Stimulated activated CD8-positive, alpha-beta memory T cell treated with anti-CD3 and anti-CD28 coated beads, Interleukin-2, amount 100 ng/mL, for 1 hour (primary cell): ENCODE data around the gene NECTIN2.

Experiments used
- DNase-seq, 2 donors: peaks; one replicate each; pipeline ENCODE4 v3.0.0-alpha.2; 2020; ENCODE audit warnings: low read depth in 2 of 2

The NECTIN2 gene

DNA sequence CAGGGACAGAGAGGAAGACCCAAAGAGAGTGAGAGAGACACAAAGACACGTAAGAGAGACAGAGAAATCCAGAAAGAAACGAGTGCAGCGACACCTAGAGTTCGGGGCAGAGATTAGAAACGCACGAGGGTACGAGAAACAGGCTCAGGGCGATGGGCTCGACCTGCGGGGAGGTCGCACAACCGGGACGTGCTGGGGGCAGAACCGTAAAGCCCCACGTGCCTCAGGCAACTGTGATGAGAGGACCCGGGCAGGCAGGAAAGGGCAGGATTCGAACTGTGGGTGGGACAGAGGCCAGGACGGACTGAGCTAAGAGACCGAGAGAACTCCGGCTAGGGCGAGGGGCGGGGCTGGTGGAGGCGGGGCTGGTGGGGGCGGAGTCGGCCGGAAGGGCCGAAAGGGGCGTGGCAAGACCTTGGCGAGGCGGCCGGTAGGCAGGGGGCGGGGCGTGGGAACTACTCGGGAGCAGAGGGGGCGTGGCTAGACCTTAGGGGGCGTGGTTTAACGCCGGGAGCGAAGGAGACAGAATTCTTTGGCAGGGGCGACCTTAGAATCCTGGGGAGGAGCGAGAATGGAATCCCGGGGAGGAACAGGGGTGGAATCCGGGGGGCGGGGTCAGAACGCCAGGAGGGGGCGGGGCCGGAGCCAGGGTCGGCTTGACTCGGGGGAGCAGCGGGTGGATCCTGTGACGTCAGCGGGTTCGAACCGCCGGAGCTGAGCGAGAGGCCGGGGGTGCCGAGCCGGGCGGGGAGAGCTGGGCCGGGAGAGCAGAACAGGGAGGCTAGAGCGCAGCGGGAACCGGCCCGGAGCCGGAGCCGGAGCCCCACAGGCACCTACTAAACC is at the start of gene NECTIN2:
NECTIN2 (plus strand) TSS at position 686 of the 843 bp plus-strand sequence. CDS start 229 bp downstream, outside the sequence.
- peak; percentile 42 to 53 for DNase-seq

DNA sequence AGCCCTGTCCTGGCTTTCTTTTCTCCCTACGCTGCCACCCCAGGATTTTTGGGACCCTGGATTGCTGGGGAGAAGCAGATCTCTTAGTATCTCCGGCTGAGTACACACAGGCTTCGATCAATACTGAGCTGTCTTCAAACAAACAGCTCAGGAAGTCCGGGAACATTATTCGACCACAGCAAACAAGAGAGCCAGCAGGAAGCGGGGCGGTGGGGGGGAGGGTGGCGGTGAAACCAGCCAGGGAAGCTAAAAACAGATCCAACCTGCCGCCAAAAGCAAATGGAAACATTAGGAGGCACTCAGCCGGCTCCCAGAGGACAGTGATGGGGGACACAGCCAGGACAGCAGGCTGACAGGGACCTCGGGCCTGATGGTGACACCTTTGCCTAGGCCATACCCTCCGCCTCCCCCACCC is 49.4 kb upstream of the NECTIN2 start:
- DNase-seq = no peak

DNA sequence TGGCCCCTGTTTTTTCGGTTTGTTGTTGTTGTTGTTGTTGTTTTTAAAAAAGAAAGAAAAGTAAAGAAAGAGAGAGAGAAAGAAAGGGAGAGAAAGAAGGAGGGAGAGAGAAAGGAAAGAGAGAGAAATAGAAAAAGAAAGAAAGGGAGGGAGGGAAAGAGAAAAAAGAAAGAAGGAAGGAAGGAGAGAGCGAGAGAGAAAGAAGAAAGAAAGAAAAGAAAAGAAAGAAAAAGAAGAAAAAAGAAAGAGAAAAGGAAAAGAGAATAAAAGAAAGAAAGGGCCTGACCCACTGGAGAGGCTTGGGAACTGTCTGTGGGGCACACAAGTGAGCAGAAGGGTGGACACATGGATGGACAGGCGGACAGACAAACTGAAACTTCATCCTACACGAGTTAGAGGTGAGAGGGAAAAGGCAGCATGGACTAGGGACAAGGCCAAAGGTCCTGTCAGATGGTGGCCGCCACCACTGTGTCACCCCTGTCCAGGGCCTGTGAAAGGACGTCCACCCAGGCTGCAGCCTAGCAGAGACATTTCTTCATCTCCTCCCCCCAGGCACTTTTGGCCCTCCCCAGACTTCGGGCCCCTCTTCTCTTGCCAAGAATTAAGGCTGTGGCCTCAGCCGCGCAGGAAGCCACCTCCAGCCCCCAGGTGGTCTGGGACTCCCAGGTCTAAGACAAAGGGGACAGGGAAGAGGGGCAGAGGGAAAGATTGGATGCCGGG is 46.3 kb upstream of the NECTIN2 start:
- DNase-seq = no peak

DNA sequence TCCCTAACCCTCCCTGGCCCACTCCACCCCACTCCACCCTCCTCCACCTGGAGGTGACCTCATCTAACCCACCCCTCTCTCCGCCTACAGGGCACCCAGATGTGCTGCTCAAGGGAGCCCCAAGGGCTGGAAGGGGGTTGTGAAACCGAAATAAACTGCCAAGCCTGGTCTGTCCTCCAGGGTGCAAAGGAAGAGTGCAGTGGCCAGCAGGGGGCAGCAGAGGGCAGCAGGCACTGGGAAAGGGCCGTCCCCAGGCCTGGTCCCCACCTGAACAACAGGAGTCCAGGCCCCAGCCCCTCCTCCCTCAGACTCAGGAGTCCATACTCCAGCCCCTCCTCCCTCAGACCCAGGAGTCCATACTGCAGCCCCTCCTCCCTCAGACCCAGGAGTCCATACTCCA is 45.6 kb upstream of the NECTIN2 start:
- DNase-seq = peak; percentile 64 to 66

DNA sequence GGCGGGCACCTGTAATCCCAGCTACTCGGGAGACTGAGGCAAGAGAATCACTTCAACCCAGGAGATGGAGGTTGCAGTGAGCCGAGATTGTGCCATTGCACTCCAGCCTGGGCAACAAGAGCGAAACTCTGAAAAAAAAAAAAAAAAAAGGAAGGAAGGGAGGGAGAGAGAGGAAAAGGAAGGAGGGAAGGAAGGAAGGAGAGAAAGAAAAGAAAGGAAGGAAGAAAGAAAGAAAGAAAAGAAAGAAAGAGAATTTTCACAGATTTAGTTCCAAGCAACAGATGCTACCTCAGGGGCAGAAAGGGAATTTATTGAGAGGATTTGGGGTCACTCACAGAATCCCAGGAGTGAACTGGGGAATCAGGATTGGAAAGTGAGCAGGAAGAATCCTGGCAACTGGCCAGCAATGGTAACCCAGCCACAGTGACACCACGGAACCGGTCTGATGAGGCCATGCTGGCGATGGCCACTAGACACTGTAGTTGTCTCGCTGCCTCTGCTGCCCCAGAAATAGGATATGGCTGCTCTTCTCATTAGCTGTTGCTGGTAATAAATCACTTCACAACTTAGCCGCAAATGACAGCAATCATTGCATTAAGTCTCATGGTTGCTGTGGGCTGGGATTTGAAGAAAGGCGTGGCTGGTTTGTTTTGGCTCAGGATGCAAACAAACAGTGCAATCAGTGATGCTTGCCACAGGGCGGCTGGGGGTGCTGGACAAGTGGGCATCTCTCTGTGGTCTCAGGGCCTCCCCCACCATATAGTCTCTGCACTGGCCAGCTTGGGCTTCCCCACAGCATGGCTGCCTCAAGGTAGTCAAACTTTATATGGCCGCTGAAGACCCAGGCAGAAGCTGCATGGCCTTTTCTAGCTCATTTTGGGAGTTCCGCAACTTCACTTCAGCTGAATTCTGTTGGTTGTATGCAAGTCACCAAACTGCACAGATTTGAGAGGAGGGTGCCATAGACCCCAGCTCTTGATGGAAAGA is 42.4 kb upstream of the NECTIN2 start:
- no peak for DNase-seq

DNA sequence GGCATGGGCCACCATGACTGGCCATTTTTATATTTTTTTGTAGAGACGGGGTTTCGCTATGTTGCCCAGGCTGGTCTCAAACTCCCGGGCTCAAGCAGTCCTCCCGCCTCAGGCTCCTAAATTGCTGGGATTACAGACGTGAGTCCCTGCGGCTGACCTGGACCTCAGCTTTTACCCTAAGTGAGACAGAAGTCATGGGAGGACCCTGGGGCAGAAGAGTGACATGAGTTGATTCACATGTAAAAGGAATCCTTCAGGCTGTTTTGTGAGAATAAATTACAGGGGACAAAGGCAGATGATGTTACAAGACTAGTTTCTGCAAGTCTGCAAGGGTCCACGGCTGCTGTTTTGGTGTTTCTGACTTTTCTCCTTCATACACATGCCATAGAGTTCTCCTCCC is 39.8 kb upstream of the NECTIN2 start:
- no peak for DNase-seq

DNA sequence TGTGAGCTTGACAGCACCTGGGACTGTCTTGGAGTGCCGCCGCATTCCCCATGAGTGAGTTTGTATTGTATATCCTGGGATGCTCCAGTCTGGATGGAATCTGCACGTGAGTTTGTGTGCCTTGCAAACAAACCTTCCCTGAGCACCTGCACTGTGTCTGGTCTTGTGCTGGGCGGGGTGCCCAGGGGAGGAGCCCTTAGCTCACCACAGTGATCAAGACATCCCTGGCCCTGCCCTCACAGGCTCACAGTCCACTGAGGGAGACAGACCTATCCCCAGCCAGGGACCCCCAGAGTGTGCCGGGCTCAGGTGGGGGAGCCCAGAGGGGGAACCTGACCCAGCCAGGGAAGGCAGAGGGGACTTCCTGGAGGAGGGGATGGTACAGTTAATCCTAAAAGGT is 38.9 kb upstream of the NECTIN2 start:
- DNase-seq = no peak

DNA sequence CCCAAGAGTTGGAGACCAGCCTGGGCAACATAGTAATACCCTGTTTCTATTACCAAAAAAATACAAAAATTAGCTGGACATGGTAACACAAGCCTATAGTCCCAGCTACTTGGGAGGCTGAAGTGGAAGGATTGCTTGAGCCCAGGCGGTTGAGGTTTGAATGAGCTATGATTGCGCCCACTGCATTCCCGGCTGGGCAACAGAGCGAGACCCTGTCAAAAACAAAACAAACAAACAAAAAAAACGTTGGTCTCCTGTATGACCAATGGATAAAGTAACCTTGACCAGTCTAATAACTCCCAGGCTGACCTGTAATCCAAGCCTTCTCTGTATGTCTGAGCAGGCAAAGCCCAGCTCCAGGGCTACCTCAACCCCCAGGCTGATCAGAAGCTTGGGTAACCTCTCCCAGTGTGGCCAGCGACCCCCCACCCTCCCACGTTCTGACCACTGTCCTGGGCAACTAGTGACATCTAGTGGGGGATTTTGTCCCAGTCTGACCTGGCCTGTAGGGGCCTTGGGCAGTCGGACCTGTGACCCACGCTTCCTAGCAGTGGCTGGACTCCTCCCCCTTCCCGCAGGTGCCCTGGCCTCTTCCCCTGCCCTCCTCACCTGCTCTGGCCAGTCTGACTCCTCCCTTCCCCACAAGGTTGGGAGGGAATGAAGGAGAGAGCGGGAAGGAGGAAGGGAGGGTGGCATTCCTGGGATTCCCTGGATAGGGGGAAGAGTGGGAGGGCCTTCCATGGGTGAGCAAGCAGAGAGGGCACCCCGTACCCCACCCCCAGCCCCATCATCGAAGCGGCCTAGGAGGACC is 38.2 kb upstream of the NECTIN2 start:
- DNase-seq = no peak

DNA sequence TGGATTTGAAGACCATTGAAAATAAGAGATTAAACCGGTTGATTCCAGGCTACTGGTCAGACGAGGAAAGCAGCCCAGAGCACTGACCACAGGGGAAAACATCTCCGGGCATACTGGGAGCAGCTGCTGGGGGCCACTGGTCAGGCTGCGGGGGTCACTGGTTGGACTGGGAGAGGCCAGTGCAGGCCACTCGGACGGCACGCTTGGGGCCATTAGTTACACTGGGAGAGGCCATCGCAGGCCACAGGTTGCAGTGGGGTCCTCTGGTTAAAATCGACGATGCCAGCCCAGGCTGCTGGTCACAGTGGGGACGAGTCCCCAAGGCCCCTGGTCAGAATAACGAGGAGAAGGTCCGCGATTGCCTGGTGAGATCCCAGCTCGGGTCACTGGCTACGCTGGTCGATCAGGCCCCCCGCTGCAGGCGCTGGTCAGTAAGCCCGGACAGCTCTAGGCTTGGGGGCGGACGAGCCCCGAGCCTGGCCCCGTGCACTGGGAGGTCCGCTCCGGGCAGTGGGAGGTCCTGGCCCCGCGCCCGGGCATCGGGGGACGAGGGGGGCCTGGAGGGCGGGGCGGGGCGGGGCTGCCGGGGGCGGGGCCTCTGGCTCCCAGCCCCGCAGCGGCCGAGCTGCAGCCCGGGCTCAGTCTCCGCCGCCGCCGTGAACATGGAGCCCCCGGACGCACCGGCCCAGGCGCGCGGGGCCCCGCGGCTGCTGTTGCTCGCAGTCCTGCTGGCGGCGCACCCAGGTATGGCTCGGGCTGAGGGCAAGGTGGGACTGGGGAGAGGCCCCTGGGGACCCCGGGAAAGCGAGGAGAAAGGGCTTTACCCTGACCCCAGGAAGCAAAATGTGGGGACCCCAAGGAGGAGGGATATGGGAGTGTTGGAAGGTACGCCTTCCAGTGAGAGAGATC is 37.4 kb upstream of the NECTIN2 start, which contains the start of gene BCAM:
BCAM (plus strand) TSS at position 641 of the 909 bp plus-strand sequence; CDS start at position 663, 22 bp downstream.
- DNase-seq = no peak

DNA sequence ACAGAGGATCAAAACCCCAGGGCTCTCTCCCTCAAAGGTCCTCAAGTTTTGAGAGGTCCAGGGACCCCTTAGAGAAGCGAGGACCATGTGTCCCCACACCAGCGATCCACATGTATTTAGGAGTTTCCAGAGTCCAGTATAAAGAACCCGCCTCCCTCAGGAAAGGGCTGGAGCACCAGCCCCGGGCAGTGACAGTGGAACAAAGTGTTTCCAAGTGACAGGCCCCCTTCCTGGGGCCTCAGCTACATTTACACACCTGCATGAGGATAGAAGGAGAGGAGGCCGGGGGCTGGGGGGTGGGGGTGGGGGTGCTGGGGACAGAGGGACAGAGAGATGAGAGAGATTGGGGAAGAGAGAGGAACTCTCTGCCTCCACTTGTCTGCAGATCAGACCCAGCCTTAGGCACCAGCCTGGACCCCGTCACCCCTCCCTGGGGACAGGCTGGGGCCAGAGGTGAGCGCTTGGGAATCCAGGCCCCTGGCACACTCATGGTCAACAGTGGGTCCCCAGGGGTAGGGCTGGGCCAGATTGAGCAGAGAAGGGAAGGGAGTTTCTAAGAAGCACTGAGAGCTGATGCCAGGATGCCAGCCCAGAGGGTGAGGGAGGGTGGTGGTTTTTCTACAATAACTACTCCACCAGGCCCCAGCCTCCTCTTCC is 36.4 kb upstream of the NECTIN2 start:
- no peak for DNase-seq

DNA sequence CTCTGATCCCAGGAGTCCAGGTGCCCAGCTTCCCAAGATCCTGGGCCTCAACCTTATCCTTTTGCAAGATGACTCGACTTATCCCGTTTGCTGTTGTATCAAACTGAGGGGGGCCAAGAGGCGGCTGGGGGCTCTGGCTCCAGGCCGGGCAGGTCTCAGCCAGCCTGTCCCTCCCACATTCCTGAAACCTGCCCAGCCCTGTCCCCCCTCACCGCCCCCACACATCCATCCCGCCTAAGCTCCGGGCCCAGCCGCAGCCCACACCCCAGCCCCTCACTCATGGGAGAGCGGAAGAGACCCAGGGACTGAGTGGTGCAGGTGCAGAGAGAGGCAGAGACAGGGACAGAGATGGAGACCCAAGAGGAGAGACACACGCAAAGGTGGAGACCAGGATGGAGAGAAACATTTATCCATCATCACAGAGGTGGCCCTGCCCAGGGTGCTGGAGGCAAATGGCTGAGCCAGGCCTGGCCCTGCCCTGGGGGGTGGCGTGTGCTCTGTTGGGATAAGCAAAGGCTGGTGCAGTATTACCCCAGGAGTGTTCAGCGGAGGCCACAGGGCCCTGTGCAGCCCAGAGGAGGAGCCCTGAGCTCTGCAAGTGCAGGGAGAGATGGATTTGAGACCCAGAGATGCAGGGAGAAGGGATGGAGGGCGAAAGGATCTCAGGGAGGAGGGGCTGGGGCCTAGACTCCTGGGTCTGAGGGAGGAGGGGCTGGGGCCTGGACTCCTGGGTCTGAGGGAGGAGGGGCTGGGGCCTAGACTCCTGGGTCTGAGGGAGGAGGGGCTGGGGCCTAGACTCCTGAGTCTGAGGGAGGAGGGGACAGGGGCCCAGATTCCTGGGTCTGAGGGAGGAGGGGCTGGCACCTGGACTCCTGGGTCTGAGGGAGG is 35.6 kb upstream of the NECTIN2 start:
- no peak for DNase-seq

DNA sequence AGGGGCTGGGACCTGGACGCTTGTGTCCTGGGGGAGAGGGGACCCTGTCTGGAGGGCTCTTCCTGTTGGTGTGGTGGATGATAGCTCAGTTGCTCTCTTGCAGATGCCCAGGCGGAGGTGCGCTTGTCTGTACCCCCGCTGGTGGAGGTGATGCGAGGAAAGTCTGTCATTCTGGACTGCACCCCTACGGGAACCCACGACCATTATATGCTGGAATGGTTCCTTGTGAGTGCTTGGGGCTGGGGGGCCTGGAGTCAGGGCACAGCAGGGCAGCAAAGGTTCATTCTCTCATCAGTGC is 35.0 kb upstream of the NECTIN2 start:
- no peak for DNase-seq

DNA sequence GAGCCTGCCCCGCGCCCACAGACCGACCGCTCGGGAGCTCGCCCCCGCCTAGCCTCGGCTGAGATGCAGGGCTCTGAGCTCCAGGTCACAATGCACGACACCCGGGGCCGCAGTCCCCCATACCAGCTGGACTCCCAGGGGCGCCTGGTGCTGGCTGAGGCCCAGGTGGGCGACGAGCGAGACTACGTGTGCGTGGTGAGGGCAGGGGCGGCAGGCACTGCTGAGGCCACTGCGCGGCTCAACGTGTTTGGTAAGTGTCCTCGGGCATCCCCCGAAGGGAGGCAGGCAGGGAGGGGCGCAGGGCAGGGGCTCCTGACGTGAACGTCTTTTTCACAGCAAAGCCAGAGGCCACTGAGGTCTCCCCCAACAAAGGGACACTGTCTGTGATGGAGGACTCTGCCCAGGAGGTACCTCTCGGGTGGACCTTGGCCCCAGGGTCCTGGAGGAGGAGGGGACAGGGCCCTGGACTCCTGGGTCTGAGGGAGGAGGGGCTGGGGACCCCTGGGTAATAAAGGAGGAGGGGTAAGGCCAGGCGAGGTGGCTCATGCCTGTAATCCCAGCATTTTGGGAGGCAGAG is 33.9 kb upstream of the NECTIN2 start:
- no peak for DNase-seq

DNA sequence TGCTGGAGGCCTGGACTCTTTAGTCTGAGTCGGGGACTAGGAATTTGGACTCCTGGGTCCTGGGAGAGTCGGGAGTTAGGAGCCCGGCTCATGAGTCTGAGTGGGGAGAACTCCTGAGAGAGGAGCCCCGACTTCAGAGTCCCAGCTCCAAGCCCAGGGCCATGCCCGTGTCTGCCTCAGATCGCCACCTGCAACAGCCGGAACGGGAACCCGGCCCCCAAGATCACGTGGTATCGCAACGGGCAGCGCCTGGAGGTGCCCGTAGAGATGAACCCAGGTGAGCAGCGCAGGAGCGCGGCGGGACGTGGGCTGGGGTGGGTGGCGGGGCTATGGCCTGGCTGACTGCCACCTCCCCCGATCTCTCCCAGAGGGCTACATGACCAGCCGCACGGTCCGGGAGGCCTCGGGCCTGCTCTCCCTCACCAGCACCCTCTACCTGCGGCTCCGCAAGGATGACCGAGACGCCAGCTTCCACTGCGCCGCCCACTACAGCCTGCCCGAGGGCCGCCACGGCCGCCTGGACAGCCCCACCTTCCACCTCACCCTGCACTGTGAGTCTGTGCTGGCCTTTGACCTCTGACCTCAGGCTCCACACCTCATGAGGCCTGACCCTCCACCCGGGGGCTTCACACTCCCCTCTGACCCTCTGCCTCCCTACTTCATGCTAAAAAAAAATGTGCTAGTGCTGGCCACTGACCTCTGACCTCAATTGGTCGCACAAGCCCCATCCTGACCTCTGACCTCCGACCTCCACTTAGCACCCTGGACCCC is 32.8 kb upstream of the NECTIN2 start:
- DNase-seq = no peak

DNA sequence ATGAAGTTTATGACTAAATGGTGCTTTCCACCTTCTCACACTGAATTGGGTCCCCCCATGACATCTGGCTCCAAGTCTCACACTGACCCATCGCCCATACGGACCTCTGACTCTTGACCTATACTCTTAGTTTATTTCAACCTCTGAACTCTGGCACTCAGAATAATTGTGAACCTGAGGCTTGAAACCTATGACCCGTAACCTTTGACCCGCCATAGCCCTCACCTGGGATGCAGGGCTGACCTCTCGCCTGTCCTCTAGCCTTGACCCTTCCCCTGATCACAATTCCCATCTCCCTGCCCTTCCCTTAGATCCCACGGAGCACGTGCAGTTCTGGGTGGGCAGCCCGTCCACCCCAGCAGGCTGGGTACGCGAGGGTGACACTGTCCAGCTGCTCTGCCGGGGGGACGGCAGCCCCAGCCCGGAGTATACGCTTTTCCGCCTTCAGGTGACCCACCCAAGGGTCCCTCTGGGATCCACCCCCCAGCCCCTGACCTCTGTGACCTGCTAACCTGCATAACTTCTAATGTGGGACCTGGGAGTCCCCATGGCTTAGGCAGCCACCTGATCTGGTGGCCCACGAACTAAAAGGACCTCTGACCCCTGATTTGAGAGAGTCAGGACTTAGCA is 32.1 kb upstream of the NECTIN2 start:
- DNase-seq = no peak

DNA sequence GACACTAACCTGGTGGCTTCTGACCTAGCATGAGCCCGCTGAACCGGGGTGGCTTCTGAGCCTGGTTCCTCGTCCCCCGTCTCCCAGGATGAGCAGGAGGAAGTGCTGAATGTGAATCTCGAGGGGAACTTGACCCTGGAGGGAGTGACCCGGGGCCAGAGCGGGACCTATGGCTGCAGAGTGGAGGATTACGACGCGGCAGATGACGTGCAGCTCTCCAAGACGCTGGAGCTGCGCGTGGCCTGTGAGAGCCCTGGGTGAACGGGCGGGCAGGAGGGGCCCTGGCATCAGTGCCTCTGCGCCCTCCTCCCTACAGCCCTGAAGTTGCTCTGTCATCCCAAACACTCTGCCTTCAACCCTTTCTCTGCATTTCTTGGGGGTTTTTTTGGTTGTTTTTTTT is 31.6 kb upstream of the NECTIN2 start:
- DNase-seq = no peak

DNA sequence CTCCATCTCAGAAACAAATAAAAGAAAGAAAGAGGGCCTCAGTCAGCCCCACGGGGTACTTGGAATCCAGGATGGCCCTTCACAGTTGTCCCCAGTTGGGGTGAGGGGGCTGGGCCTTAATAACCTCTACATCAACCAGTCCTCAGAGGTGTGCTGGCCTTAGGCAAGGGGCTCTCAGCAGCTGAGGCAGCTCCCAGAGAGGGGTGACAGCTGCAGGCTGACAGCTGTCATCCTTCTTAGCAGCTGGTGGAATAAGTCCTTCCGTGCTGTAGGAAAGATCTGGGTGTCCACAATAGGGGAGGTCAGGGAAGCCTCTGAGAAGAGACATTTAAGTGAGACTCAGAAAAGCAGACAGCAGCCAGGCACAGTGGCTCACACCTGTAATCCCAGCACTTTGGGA is 29.8 kb upstream of the NECTIN2 start:
- no peak for DNase-seq
